Measurements from ENCODE around the gene UBC. TPM values are rescaled to one million over a fixed set of nuclear protein-coding genes. Genes with fewer than 3 reads are reported as not detected.

UBC gene
- total and polyA plus RNA-seq, 9 of the 15 experiments (the other 6 are each of a cell fraction or from before 2014, with no cell fraction given), result 533 to 1,153 (median 813) TPM

DNA sequence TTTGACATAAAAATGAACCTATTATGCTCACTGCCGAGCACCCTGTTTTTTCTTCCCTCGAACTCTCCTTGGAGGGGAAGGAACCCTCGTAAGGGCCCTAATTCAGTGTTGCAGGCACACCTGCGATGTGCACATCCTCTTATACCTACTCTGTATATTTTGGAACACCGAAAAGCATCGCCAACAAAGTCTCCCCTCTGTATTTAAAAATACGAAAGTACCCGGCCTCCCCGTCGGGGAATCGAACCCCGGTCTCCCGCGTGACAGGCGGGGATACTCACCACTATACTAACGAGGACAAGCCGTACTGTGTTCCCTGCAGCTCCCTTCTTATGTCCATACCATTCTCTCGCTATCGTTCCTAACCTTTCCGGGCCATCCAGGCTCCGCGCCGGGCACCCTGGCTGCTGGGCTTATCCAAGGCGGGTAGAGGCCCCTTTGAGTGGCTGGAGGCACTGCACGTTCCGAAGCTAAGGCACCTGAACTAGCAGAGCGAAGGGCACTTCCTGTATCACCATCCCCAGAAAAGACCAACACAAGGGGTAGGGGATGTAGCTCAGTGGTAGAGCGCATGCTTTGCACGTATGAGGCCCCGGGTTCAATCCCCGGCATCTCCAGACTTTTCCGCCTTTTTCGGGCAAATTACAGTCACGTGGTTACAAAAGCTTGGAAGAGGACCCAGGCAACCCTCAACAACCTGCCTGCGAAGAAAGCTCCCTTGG, 25.1 kb upstream of the UBC start (continued):
- TF ChIP-seq IRF9 (tag; IDR thresholded peaks at IDR 0.05) (no peak), HMBOX1 (IDR thresholded peaks at IDR 0.05) (peak; percentile 33; the same call in 1 of the 2 replicates), FOXA1 (IDR thresholded peaks at IDR 0.05; ENCODE audit: borderline replicate concordance) (no peak), ZFPM2 (CRISPR knock-in tag; IDR thresholded peaks at IDR 0.05) (no peak), FUS (optimal IDR thresholded peaks at IDR 0.05; ENCODE audit: low read depth, low read length) (no peak), ZNF354B (CRISPR knock-in tag; IDR thresholded peaks at IDR 0.05) (no peak), ARNT (IDR thresholded peaks at IDR 0.05) (peak in 1 of 2 experiments; percentile 92), SFPQ (IDR thresholded peaks at IDR 0.05; ENCODE audit: low read depth, low read length) (no peak), KDM2B (CRISPR knock-in tag; IDR thresholded peaks at IDR 0.05) (no peak), RAD21 (CRISPR knock-in tag; conservative IDR thresholded peaks at IDR 0.05 in 1 of 2, IDR thresholded peaks at IDR 0.05 in 1 of 2) (no peak; a peak in 1 of 4 replicates), NR3C1 (CRISPR knock-in tag; IDR thresholded peaks at IDR 0.05) (no peak), CREM (IDR thresholded peaks at IDR 0.05; ENCODE audit: low read depth) (peak; percentile 50), TCF15 (CRISPR knock-in tag; IDR thresholded peaks at IDR 0.05) (no peak), NR2C1 (IDR thresholded peaks at IDR 0.05) (no peak), NR2C1 (tag; IDR thresholded peaks at IDR 0.05) (no peak), TBP (optimal IDR thresholded peaks at IDR 0.05; ENCODE audit: low read depth, low read length) (peak; percentile 99), GATA2 (CRISPR knock-in tag; IDR thresholded peaks at IDR 0.05) (0 out of 2 replicates have a peak, but pooled peaks have one; percentile 4), ZNF197 (CRISPR knock-in tag; IDR thresholded peaks at IDR 0.05; ENCODE audit: low read depth) (no peak; the same call in 1 of the 2 replicates), CSDE1 (IDR thresholded peaks at IDR 0.05) (peak in 1 of 2 experiments; percentile 81; a peak in 1 of 4 replicates), ZBTB9 (CRISPR knock-in tag; IDR thresholded peaks at IDR 0.05) (no peak)
- TF ChIP-seq, protein P1, sequence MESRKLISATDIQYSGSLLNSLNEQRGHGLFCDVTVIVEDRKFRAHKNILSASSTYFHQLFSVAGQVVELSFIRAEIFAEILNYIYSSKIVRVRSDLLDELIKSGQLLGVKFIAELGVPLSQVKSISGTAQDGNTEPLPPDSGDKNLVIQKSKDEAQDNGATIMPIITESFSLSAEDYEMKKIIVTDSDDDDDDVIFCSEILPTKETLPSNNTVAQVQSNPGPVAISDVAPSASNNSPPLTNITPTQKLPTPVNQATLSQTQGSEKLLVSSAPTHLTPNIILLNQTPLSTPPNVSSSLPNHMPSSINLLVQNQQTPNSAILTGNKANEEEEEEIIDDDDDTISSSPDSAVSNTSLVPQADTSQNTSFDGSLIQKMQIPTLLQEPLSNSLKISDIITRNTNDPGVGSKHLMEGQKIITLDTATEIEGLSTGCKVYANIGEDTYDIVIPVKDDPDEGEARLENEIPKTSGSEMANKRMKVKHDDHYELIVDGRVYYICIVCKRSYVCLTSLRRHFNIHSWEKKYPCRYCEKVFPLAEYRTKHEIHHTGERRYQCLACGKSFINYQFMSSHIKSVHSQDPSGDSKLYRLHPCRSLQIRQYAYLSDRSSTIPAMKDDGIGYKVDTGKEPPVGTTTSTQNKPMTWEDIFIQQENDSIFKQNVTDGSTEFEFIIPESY (CRISPR knock-in tag; IDR thresholded peaks at IDR 0.05), result peak; percentile 78

Measured in K562 (cell line).